Panc1 (cell line): ENCODE data around the gene LRRC8E. TPM values are rescaled to one million over a fixed set of nuclear protein-coding genes. Genes with fewer than 3 reads are reported as not detected.

ENCODE experiments used
- ATAC-seq: fragments of 200-7000 bp; cut with Tn5 transposase; 2 replicates; pipeline ENCODE4 v1.9.1; 2020; ENCODE audit warnings: mild to moderate bottlenecking, moderate library complexity
- BruUV-seq: library from RNA; stranded (reverse); fragments of 400-500 nt; replicated peaks from 2 replicates; lab custom pipeline; 2021; lab: Mats Ljungman, UMichigan
- CTCF ChIA-PET: fragments of 300-600 bp; sonication (Branson Sonifier 250); formaldehyde crosslinking; loops from one replicate; lab custom pipeline; 2022; ENCODE audit warnings: antibody characterized with exemption; lab: Charles Lee
- POLR2A ChIA-PET: fragments of 300-600 bp; sonication (Branson Sonifier 250); formaldehyde crosslinking; loops from one replicate; lab custom pipeline; 2022; ENCODE audit warnings: antibody characterized with exemption; lab: Charles Lee
- DNase-seq: peaks from one replicate; pipeline ENCODE4 v3.0.0-alpha.2; 2010; ENCODE audit warnings: low read depth, low spot score
- H3K27ac ChIP-seq: 2 replicates; pipeline ENCODE4 v1.5.1; 2011; ENCODE audit warnings: mild to moderate bottlenecking, low read length, inconsistent platforms
- H3K27me3 ChIP-seq: fragments of 200-500 bp; sonication (Bioruptor generic); 2 replicates; pipeline ENCODE4 v1.6.0; 2014; ENCODE audit warnings: low read length, inconsistent platforms; ENCODE audit not compliant: control insufficient read depth, insufficient read depth
- H3K36me3 ChIP-seq: fragments of 200-500 bp; sonication (Bioruptor generic); 2 replicates; pipeline ENCODE4 v1.5.1; 2014; ENCODE audit warnings: inconsistent platforms, mild to moderate bottlenecking, low read length, moderate library complexity; ENCODE audit not compliant: control insufficient read depth, insufficient read depth
- H3K4me1 ChIP-seq: 2 replicates; pipeline ENCODE4 v1.5.1; 2011; ENCODE audit warnings: inconsistent platforms, mild to moderate bottlenecking, low read length, moderate library complexity; ENCODE audit not compliant: control insufficient read depth, insufficient read depth
- H3K4me3 ChIP-seq, 2 experiments: 2 replicates each; pipeline ENCODE4 v1.5.1; 2011 to 2012; ENCODE audit warnings: low read depth in 2 of 2, low read length in 2 of 2, mild to moderate bottlenecking in 2 of 2, inconsistent platforms in 1 of 2, moderate library complexity in 1 of 2
- H3K9me3 ChIP-seq: fragments of 200-500 bp; sonication (Bioruptor generic); 2 replicates; pipeline ENCODE4 v1.5.1; 2014; ENCODE audit warnings: low read depth, mild to moderate bottlenecking, inconsistent platforms, low read length, moderate library complexity; ENCODE audit not compliant: control insufficient read depth, insufficient read depth
- POLR2AphosphoS5 ChIP-seq: IDR thresholded peaks from 2 replicates; pipeline ENCODE4 v1.6.1; 2012; ENCODE audit warnings: mild to moderate bottlenecking, low read depth, low read length, moderate library complexity
- REST ChIP-seq, 2 experiments: IDR thresholded peaks; 2 replicates each; pipeline ENCODE4 v1.6.1; 2011 to 2012; ENCODE audit warnings: low read depth in 2 of 2, control low read depth in 1 of 2, low read length in 1 of 2, mild to moderate bottlenecking in 1 of 2, moderate library complexity in 1 of 2; ENCODE audit not compliant: insufficient read depth in 1 of 2
- SIN3A ChIP-seq: IDR thresholded peaks from 2 replicates; pipeline ENCODE4 v1.6.1; 2012; ENCODE audit warnings: low read depth, mild to moderate bottlenecking, low read length, moderate library complexity, borderline replicate concordance; ENCODE audit not compliant: insufficient read depth
- TCF7L2 ChIP-seq: IDR thresholded peaks from 2 replicates; pipeline ENCODE4 v1.6.1; 2011; ENCODE audit warnings: mild to moderate bottlenecking, low read depth, low read length, inconsistent platforms
- in situ Hi-C: cut with HindIII; loops from 2 replicates; pipeline ENCODE4 v1.10.0; 2016; ENCODE audit warnings: low sequenced_read_pairs, low pct_unique_long_range_greater_than_20kb
- intact Hi-C: fragments of 100-400 bp; cut with micrococcal nuclease; formaldehyde crosslinking; loops from one replicate; pipeline ENCODE4 v1.10.0; 2022; ENCODE audit not compliant: unreplicated experiment
- total RNA-seq: library from RNA; stranded (reverse); gene quantifications from one replicate; pipeline ENCODE4 v1.2.1, GENCODE V29; 2021; ENCODE audit not compliant: unreplicated experiment
- TF ChIP-seq, protein P1 (sequence below): fragments of 450-650 bp; IDR thresholded peaks from 2 replicates; pipeline ENCODE4 v1.5.1; 2017; ENCODE audit warnings: mild to moderate bottlenecking

Gene LRRC8E
- total RNA-seq, 1 experiment from 2014 or later = 5.0 TPM

DNA sequence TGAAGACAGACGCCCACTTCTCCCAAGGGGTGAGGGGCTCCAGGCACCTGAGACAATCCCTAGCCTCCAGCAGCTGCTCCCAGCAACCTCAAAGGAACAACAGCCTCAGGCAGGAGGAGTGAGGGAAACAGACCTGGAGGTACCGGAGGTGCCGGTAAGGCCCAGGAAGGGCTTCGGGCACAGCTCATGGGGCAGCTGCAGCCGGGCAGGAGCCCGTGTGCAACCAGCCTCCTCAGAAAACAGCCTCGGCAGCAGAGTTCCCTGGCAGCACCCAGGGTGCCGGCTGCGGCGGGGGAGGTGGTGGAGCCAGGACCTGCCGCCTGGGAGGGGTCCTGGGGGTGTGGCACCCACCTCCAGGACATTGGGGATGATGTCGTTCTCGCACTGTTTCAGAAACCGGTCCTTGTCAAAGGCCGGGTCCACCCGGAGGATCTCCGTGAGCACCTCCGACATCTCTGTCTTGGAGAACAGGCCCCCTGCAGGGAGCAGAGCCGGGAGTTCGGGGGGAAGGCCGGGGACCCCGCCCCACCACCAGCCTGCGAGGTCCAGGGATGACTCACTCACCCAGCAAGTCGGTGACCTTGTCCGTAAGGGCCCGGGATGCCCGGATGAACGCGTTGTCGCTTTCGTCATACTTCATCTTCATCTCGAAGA lies 44.1 kb downstream of the LRRC8E start:
- CTCF ChIA-PET = no interaction called here

DNA sequence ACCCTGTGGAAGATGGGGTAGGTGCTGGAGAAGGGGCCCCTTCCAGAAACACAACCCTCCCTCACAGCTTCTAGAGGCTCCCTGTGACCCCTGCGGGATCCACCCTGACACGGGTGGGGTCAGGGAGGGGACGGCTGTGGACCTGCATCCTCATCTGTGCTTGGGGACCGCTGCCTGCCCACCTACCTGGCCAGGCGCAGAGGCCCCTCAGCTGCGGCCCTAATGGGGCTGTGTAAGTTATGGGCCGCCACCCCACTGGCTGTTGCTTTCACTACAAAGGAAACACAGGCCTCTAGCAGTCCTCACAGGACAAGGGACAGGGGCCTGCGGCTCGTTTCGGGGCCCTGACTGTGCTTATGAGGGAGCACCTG lies 44.6 kb downstream of the LRRC8E start:
- Histone ChIP-seq H3K4me3 (no peak overlapping the region), H3K4me1 (peaks cover 26% of the 10 kb centered on the region), H3K27me3 (no peaks in the 10 kb centered on the region), H3K27ac (no peak overlapping the region), H3K36me3 (no peaks in the 10 kb centered on the region; the same call in 1 of the 2 replicates), H3K9me3 (no peaks in the 10 kb centered on the region)
- BruUV-seq = no TSS peak
- ChIA-PET CTCF (no interaction called here), POLR2A (no interaction called here)
- in situ Hi-C loops = no loop called here
- ATAC-seq (no peak), DNase-seq (no peak)
- intact Hi-C loops = no loop called here
- TF ChIP-seq POLR2AphosphoS5 (no peak), TCF7L2 (no peak), REST (IDR thresholded peaks at IDR 0.05; ENCODE audit: insufficient read depth in 1 of 2, low read depth in 2 of 2, low read length in 1 of 2) (no peak), SIN3A (no peak)
- TF ChIP-seq, protein P1, sequence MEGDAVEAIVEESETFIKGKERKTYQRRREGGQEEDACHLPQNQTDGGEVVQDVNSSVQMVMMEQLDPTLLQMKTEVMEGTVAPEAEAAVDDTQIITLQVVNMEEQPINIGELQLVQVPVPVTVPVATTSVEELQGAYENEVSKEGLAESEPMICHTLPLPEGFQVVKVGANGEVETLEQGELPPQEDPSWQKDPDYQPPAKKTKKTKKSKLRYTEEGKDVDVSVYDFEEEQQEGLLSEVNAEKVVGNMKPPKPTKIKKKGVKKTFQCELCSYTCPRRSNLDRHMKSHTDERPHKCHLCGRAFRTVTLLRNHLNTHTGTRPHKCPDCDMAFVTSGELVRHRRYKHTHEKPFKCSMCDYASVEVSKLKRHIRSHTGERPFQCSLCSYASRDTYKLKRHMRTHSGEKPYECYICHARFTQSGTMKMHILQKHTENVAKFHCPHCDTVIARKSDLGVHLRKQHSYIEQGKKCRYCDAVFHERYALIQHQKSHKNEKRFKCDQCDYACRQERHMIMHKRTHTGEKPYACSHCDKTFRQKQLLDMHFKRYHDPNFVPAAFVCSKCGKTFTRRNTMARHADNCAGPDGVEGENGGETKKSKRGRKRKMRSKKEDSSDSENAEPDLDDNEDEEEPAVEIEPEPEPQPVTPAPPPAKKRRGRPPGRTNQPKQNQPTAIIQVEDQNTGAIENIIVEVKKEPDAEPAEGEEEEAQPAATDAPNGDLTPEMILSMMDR = no peak

More for the DNA sequence above, 44.1 kb downstream of the LRRC8E start:
- BruUV-seq = no TSS peak
- no peak overlapping the region for H3K27ac ChIP-seq
- H3K4me1 ChIP-seq = peaks cover 32% of the 10 kb centered on the region
- intact Hi-C loops (no loop called here), in situ Hi-C loops (no loop called here)
- POLR2A ChIA-PET = no interaction called here
- no peaks in the 10 kb centered on the region for H3K27me3 ChIP-seq
- H3K4me3 ChIP-seq = no peak overlapping the region
- no peaks in the 10 kb centered on the region for H3K9me3 ChIP-seq
- DNase-seq (no peak), ATAC-seq (no peak)
- TF ChIP-seq TCF7L2 (no peak), POLR2AphosphoS5 (no peak), REST (IDR thresholded peaks at IDR 0.05; ENCODE audit: insufficient read depth in 1 of 2, low read depth in 2 of 2, low read length in 1 of 2) (no peak), SIN3A (no peak)
- TF ChIP-seq, protein P1 = no peak
- no peaks in the 10 kb centered on the region; the same call in 1 of the 2 replicates for H3K36me3 ChIP-seq
